Measurements from ENCODE around the gene PIGK. TPM values are rescaled to one million over a fixed set of nuclear protein-coding genes. Genes with fewer than 3 reads are reported as not detected.
"Not testable (repeated sequence)": the region's sequence is repeated elsewhere in the genome, so short reads cannot be mapped to it uniquely, and the experiment has no call there.

PIGK gene
- total and polyA plus RNA-seq, 5 donors from 2014 or later: 18.4 to 68.9 (median 55.9) TPM

DNA sequence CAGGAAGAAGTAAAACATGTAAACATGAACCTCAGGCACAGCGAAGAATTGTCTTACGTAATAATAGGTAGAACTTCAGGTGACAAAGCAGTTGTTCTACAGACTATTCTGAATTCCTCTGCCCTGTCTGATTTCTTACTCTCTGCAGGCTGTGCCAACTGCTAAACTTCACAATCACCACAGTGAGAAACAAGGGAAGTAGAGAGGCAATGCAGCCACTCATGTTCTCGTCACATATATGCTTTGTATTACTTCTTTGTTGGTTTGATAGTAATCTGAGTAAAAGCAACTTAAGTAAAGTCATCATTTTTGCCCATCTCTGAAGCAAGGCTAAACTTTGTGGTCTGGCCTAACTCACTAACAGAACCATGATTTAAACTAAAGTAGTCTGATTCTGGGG lies 21.9 kb downstream of the PIGK start:
- peak overlapping the region; percentile 64 for H3K4me3 ChIP-seq (ENCODE audit: low read depth, low read length)
- no peaks in the 10 kb centered on the region for H3K27me3 Mint-ChIP-seq
- H3K36me3 Mint-ChIP-seq: peaks cover 28% of the 10 kb centered on the region
- peaks cover 5% of the 10 kb centered on the region for H3K36me3 ChIP-seq (ENCODE audit: control insufficient read depth, insufficient read depth, low read length)
- peak overlapping the region; percentile 91 to 94 (median 93) for H3K27ac Mint-ChIP-seq
- H3K4me1 Mint-ChIP-seq: peaks cover 42 to 63% (median 49%) of the 10 kb centered on the region in 4 donors
- peaks cover 0 to 1% (median 0%) of the 10 kb centered on the region in 7 donors for H3K9me3 Mint-ChIP-seq
- H3K4me3 Mint-ChIP-seq: peak overlapping the region; percentile 19 to 84 (median 52)
- no peaks in the 10 kb centered on the region for H3K9me3 ChIP-seq (ENCODE audit: control insufficient read depth in 2 of 2, low read length in 2 of 2)
- peak overlapping the region; percentile 68 for H3K27ac ChIP-seq (ENCODE audit: insufficient read depth, low read length, poor library complexity, severe bottlenecking)
- peaks cover 38% of the 10 kb centered on the region for H3K4me1 ChIP-seq (ENCODE audit: control insufficient read depth, insufficient read depth, low read length, poor library complexity, severe bottlenecking)
- no peaks in the 10 kb centered on the region for H3K27me3 ChIP-seq (ENCODE audit: control insufficient read depth, insufficient read depth, low read length)
- peak in 1 of 3 donors; percentile 19 for DNase-seq
- ATAC-seq (ENCODE audit: low read depth in 2 of 2): peak; percentile 53 to 67

DNA sequence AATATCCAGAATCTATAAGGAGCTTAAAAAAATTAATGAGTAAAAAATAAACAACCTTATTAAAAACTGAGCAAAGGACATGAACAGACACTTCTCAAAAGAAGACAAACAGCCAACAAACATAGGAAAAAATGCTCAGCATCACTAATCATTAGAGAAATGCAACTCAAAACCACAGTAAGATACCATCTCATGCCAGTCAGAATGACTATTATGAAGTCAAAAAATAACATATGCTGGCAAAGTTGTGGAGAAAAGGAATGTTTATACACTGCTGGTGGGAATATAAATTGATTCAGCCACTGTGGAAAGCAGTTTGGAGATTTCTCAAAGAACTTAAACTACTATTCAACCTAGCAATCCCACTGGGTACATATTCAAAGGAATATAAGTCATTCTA lies 25.3 kb downstream of the PIGK start:
- H3K27ac Mint-ChIP-seq: peak overlapping the region in 2 of 3 donors; percentile 65 to 86
- Histone ChIP-seq H3K27me3 (ENCODE audit: control insufficient read depth, insufficient read depth, low read length) (no peaks in the 10 kb centered on the region), H3K27ac (ENCODE audit: insufficient read depth, low read length, poor library complexity, severe bottlenecking) (no peak overlapping the region), H3K9me3 (ENCODE audit: control insufficient read depth in 2 of 2, low read length in 2 of 2) (no peaks in the 10 kb centered on the region), H3K4me1 (ENCODE audit: control insufficient read depth, insufficient read depth, low read length, poor library complexity, severe bottlenecking) (peaks cover 42% of the 10 kb centered on the region), H3K36me3 (ENCODE audit: control insufficient read depth, insufficient read depth, low read length) (peaks cover 2% of the 10 kb centered on the region), H3K4me3 (ENCODE audit: low read depth, low read length) (no peak overlapping the region)
- peaks cover 24% of the 10 kb centered on the region for H3K36me3 Mint-ChIP-seq
- ATAC-seq (ENCODE audit: low read depth in 2 of 2) (no peak), DNase-seq (no peak)
- peaks cover 45 to 79% (median 60%) of the 10 kb centered on the region in 4 donors for H3K4me1 Mint-ChIP-seq
- peak overlapping the region in 1 of 4 donors; percentile 2 for H3K4me3 Mint-ChIP-seq
- no peaks in the 10 kb centered on the region for H3K27me3 Mint-ChIP-seq
- peaks cover 0 to 1% (median 0%) of the 10 kb centered on the region in 7 donors for H3K9me3 Mint-ChIP-seq

DNA sequence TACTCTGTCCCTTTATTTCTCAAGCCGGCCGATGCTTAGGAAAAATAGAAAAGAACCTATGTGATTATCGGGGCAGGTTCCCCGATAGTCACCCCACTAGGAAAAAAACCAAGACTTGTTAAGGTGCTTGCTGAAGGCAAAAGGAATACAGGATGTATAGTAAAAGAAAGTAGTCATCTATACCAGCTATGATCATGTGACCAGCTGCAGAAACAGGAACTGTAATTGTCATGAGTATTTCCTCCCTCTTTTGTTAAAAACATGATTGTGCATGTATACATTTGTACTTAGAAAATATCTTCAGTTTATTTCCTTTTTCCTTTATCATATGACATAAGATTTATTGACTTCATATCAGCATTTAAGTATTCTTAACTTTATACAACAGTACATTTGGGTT lies 30.5 kb downstream of the PIGK start:
- peaks cover 24 to 50% (median 36%) of the 10 kb centered on the region in 4 donors for H3K4me1 Mint-ChIP-seq
- peaks cover 0 to 6% (median 3%) of the 10 kb centered on the region in 7 donors for H3K9me3 Mint-ChIP-seq
- H3K36me3 Mint-ChIP-seq: peaks cover 32% of the 10 kb centered on the region
- no peaks in the 10 kb centered on the region for H3K9me3 ChIP-seq (ENCODE audit: control insufficient read depth in 2 of 2, low read length in 2 of 2)
- peak overlapping the region; percentile 41 for H3K4me3 ChIP-seq (ENCODE audit: low read depth, low read length)
- peak overlapping the region; percentile 51 for H3K27ac ChIP-seq (ENCODE audit: insufficient read depth, low read length, poor library complexity, severe bottlenecking)
- DNase-seq: peak in 2 of 3 donors; percentile 32 to 54
- peak; percentile 53 to 77 for ATAC-seq (ENCODE audit: low read depth in 2 of 2)
- no peaks in the 10 kb centered on the region for H3K27me3 Mint-ChIP-seq
- H3K36me3 ChIP-seq (ENCODE audit: control insufficient read depth, insufficient read depth, low read length): no peaks in the 10 kb centered on the region
- H3K27me3 ChIP-seq (ENCODE audit: control insufficient read depth, insufficient read depth, low read length): no peaks in the 10 kb centered on the region
- peak overlapping the region in 3 of 4 donors; percentile 3 to 73 (median 60) for H3K4me3 Mint-ChIP-seq
- H3K27ac Mint-ChIP-seq: peak overlapping the region; percentile 50 to 97 (median 95)
- H3K4me1 ChIP-seq (ENCODE audit: control insufficient read depth, insufficient read depth, low read length, poor library complexity, severe bottlenecking): peaks cover 6% of the 10 kb centered on the region

DNA sequence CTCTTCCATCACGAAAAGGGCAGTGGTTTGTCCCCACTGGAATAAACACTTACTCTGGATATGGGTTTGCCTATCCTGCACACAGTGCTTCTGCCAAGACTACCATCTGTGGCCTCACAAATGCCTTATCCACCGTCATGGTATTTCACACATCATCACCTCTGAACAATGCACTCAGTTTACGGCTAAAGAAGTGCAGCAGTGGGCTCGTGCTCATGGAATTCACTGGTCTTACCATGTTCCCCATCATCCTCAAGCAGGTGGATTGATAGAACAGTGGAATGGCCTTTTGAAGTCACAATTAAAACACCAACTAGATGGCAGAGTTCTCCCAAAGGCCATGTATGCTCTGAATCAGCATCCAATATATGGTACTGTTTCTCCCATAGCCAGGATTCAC lies 32.3 kb downstream of the PIGK start:
- Mint-ChIP-seq H3K4me1 (peaks cover 19 to 38% (median 27%) of the 10 kb centered on the region in 4 donors), H3K36me3 (peaks cover 47% of the 10 kb centered on the region), H3K27ac (peak overlapping the region in 1 of 3 donors; percentile 54)
- H3K4me3 ChIP-seq (ENCODE audit: low read depth, low read length); H3K27ac ChIP-seq (ENCODE audit: insufficient read depth, low read length, poor library complexity, severe bottlenecking); H3K4me1 ChIP-seq (ENCODE audit: control insufficient read depth, insufficient read depth, low read length, poor library complexity, severe bottlenecking); H3K36me3 ChIP-seq (ENCODE audit: control insufficient read depth, insufficient read depth, low read length); DNase-seq; H3K27me3 Mint-ChIP-seq; H3K4me3 Mint-ChIP-seq; H3K27me3 ChIP-seq (ENCODE audit: control insufficient read depth, insufficient read depth, low read length); H3K9me3 Mint-ChIP-seq; H3K9me3 ChIP-seq (ENCODE audit: control insufficient read depth in 2 of 2, low read length in 2 of 2); ATAC-seq (ENCODE audit: low read depth in 2 of 2): not testable (repeated sequence)

DNA sequence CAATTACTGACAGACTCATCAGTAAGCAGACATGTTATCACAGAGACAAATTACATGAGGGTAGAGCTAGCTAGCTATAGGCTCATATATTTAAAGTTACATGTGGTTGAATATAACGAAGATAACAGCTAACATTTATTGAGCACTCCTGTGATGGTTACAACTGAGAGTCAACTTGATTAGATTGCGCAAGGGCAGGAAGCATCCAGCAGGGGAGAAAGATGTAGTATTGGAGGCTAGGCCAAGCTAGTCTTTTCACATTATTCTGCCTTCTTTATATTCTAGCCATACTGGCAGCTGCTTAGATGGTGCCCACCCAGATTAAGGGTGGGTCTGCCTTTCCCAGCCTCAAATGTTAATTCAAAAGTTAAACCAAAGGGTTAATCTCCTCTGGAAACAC lies 37.1 kb downstream of the PIGK start:
- no peak for ATAC-seq (ENCODE audit: low read depth in 2 of 2)
- H3K4me1 ChIP-seq (ENCODE audit: control insufficient read depth, insufficient read depth, low read length, poor library complexity, severe bottlenecking): no peaks in the 10 kb centered on the region
- H3K27me3 Mint-ChIP-seq: no peaks in the 10 kb centered on the region

DNA sequence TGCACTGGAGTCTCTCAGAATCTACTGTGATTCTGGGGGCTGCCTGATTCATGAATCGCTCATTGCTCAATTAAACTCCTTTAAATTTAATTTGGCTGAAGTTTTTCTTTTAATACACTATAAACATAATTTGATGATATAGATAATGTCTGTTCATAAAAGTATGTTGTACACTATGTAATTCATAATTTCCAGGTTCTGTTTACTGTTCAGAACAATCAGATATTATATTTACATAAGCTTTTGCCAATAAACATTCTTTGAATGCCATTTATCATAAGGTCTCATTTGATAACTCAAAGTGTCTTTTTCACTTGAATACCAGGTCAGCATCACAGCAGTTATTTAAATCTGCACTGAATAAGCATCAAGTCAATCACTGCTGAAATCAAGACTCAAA lies 39.6 kb downstream of the PIGK start:
- Histone ChIP-seq H3K27me3 (ENCODE audit: control insufficient read depth, insufficient read depth, low read length) (no peaks in the 10 kb centered on the region), H3K27ac (ENCODE audit: insufficient read depth, low read length, poor library complexity, severe bottlenecking) (no peak overlapping the region), H3K36me3 (ENCODE audit: control insufficient read depth, insufficient read depth, low read length) (no peaks in the 10 kb centered on the region), H3K9me3 (ENCODE audit: control insufficient read depth in 2 of 2, low read length in 2 of 2) (peaks cover 14 to 16% of the 10 kb centered on the region in 2 experiments), H3K4me3 (ENCODE audit: low read depth, low read length) (no peak overlapping the region), H3K4me1 (ENCODE audit: control insufficient read depth, insufficient read depth, low read length, poor library complexity, severe bottlenecking) (no peaks in the 10 kb centered on the region)
- Mint-ChIP-seq H3K36me3 (peaks cover 43% of the 10 kb centered on the region), H3K9me3 (peaks cover 0 to 12% (median 6%) of the 10 kb centered on the region in 7 donors), H3K4me1 (peaks cover 0 to 8% (median 2%) of the 10 kb centered on the region in 4 donors), H3K4me3 (no peak overlapping the region), H3K27ac (no peak overlapping the region), H3K27me3 (no peaks in the 10 kb centered on the region)
- DNase-seq (no peak), ATAC-seq (ENCODE audit: low read depth in 2 of 2) (no peak)

More for the DNA sequence above, 37.1 kb downstream of the PIGK start:
- Histone ChIP-seq H3K27ac (ENCODE audit: insufficient read depth, low read length, poor library complexity, severe bottlenecking) (no peak overlapping the region), H3K4me3 (ENCODE audit: low read depth, low read length) (no peak overlapping the region), H3K9me3 (ENCODE audit: control insufficient read depth in 2 of 2, low read length in 2 of 2) (peaks cover 0 to 6% of the 10 kb centered on the region in 2 experiments), H3K27me3 (ENCODE audit: control insufficient read depth, insufficient read depth, low read length) (no peaks in the 10 kb centered on the region), H3K36me3 (ENCODE audit: control insufficient read depth, insufficient read depth, low read length) (no peaks in the 10 kb centered on the region)
- no peak for DNase-seq
- peaks cover 47% of the 10 kb centered on the region for H3K36me3 Mint-ChIP-seq
- H3K4me1 Mint-ChIP-seq: peaks cover 0 to 8% (median 2%) of the 10 kb centered on the region in 4 donors
- H3K27ac Mint-ChIP-seq: no peak overlapping the region
- no peak overlapping the region for H3K4me3 Mint-ChIP-seq
- H3K9me3 Mint-ChIP-seq: peaks cover 0 to 7% (median 6%) of the 10 kb centered on the region in 7 donors

DNA sequence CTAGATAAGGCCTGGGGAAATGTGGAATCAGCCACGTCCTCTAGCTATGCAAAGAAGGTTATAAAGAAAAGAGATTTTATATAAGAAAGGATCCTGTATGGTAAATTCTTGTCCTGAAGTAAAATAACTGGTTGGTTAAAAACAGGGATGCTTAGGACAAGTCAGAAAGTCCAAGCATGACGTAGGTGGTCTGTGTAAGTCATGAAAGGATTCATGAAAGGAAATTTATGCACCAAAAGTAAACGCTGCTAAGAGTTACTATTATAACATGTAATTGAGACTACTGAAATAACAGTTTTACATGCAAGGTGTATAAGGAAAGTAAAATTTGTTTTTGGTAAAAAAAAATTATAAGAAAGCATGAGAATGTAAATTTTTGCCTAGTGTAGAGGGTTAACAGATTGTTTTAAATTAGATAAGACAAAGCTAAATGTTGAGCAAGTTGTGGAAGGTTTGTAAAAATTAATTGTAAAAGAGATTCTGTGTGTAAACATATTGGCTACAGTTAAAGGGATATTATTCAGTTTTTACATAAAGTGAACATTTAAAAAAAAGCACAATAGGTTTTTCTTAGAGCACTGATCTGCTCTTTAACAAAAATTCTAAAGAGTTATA lies 43.9 kb downstream of the PIGK start:
- Mint-ChIP-seq H3K9me3 (peaks cover 2 to 16% (median 7%) of the 10 kb centered on the region in 7 donors), H3K27ac (no peak overlapping the region), H3K27me3 (no peaks in the 10 kb centered on the region), H3K4me1 (peaks cover under 1 to 8% (median 3%) of the 10 kb centered on the region in 4 donors), H3K4me3 (no peak overlapping the region), H3K36me3 (peaks cover 25% of the 10 kb centered on the region)
- Histone ChIP-seq H3K36me3 (ENCODE audit: control insufficient read depth, insufficient read depth, low read length) (no peaks in the 10 kb centered on the region), H3K9me3 (ENCODE audit: control insufficient read depth in 2 of 2, low read length in 2 of 2) (peaks cover 14 to 17% of the 10 kb centered on the region in 2 experiments), H3K4me3 (ENCODE audit: low read depth, low read length) (no peak overlapping the region), H3K4me1 (ENCODE audit: control insufficient read depth, insufficient read depth, low read length, poor library complexity, severe bottlenecking) (no peaks in the 10 kb centered on the region), H3K27ac (ENCODE audit: insufficient read depth, low read length, poor library complexity, severe bottlenecking) (no peak overlapping the region), H3K27me3 (ENCODE audit: control insufficient read depth, insufficient read depth, low read length) (no peaks in the 10 kb centered on the region)
- DNase-seq (peak in 1 of 3 donors; percentile 12), ATAC-seq (ENCODE audit: low read depth in 2 of 2) (no peak)

Measured in CD4-positive, CD25-positive, alpha-beta regulatory T cell (primary cell).